Activated effector memory CD4-positive, alpha-beta T cell treated with Interleukin-2 at 50 U/mL for 16 hours (primary cell): Measurements from ENCODE around the gene RAB6B.

Source experiments
- DNase-seq: peaks from one replicate; pipeline ENCODE4 v3.0.0-alpha.2; 2020

The RAB6B gene

DNA sequence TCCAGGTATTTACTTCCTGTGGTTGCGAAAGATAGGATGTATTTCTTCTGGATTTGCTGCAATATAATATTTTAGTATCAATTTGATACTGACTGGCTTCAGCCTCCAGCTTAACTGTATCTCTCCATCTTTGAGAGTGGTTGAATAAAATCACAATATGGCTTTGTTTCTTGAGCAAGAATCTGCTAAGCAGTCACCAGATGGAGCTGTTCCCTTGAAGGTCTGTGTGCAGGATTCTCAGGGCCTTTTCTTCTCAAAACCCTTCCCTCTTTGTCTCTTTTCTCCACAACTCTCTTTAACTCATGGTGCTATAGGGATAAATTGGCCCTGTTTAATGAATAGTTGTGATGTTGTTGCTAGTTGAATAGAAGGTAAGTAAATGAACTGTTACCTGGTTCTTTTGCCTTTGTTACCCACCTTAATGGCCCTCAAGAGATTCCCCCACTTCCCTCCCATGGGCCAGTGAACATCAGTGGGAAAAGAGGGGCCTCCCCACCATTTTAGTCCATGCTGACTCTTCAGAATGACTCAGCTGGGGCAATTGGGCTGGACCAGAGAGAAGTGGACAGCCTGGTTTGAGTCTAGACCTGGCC is 34.8 kb upstream of the RAB6B start:
- DNase-seq = no peak

DNA sequence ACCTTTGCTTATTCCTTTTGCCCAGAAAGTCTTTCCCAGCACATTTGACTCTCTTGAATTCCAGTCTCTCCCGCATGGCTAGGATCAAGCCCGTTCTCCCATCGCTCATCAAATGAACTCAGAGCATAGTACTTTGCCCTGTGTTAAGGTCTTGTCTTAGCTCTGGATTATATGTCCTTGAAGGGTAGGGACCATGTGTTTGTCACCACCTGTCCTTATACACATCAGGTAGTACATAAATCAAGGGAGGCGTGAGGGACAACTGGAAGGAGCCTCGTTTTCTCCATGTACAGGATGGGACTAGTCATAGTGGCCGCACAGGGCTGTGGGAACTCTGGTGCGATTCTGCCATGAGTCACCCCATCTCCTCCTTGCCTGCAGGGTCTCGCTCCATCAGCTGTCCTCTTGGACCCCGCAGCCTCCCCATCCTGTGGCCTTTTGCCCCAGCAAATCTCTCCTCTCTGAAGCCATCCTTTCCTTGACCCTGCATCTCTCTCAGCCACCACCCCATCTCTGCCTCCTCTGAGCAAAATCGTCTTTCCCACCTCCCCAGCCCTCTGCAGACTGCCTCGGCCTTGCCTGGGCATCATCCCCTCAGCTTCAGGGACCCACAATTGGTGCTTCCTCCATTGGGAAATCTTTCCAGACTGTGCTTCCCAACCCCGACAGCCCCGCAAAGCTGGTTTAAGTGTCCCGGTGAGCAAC is 33.4 kb upstream of the RAB6B start:
- no peak for DNase-seq

DNA sequence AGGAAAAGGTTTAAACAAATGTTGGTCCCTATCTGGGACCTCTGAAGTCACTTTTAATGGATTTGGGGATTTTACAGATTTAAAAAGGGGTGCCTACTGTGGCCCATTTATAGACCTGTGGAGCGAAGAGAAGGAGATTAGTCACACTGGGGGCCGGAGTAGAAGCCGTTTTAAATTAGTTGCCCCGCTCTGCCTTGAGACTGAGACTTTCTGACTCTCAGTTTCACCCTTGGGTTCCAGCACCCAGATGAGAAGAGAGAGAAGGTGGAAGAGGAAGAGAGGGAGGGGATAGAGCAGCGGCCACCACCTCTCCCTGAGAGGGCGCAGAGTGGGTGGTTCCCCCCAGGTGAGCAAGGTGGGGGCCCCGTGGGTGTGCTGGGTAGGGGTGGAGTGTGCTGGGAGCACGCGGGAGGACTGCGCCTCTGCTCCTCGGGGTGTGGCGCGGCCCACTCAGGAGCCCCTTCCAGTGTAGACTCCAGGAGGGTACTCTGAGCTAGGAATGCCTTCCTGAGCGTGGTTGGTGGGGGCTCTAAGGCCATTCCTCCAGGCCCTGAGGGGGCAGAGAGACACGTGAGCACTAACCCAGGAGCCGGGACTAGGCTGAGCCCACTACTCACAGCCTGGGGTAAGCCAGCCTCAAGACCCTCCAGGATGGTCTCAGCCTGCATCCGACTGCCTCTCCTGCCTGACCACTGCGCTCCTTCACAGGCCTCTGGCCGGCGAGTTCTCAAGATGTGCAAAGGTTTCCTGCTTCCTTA is 32.6 kb upstream of the RAB6B start:
- no peak for DNase-seq

DNA sequence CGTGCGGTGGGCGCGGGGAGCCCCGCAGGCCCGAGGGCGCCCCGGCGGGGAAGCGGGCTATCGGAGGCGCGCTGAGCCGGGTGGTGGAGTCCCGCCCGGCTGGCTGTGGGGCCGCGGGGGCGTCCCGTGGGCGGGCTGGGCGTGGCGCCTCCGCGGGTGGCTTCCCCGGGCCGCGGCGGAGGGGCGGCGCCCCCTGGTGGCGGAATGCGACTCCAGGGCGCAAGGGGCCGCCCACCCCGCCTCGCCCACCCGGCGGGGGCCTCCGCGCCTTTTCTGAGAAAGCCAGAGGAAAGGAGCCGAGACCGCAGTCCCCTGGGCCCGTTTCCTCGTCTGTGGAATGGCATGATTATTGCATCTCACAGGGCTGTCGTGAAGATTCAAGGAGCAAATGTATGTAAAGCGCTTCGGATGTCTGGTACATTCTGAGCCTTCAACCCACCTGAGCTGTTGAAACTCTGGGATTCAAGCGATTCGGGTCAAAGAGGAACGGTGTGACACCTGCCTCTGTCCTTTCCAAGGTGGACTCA is 31.9 kb upstream of the RAB6B start:
- peak; percentile 55 for DNase-seq

- no peak for DNase-seq
Observed at GRCh38 chr3:133926736-133927539, 31.3 kb upstream of the RAB6B start.

DNA sequence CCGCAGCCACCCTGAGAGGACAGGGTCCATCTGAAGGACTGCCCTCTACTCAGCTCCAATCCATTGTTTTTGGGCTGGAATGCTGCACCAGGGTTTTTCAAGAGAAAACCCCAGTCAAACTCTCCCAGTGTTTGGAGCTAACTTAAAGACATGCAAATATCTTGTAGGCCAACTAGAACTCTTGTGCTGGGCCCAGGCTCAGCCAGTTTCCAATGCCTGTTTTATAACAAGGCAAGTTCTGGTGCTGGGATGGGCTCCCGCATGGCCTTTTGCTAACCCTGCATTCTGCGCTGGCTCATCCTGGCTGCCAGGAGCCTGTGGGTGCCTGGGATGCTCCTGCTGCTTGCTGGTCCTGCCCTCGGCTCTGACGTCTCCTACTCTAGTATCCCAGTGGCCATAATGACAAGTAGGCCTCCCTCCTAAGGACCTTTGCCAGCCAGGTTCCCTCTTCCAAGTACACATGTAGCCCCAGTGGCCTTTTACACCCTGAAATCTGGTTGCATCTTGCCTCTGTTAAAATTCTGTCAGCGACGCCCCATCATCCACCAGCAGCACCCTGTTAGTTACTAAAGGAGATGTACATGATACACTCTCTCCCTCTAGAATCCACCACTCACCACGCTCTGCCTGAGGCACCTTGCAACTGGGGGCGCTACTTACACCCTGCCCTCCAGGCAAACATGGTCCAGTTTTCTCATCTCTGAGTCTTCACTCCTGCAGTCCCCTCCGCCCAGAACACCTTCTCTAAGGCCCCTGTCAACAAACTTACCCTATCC is 30.5 kb upstream of the RAB6B start:
- DNase-seq = no peak

DNA sequence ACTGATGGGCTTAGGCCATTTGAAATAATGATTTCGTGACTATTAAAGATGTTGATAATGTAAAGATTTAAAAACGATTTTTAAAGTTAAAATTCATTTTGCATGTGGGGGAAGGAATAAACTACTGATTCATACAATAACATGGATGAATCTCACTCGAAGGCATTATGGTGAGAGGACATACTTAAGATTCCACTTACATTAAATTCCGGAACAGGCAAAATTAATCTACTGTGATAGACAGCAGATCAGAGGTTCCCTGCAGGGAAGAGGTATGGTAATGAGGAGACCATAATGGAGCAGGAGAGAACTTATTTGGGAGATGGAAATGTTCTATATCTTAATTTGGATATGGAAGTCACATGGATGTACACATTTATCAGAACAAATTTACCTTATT is 28.4 kb upstream of the RAB6B start:
- DNase-seq = no peak

DNA sequence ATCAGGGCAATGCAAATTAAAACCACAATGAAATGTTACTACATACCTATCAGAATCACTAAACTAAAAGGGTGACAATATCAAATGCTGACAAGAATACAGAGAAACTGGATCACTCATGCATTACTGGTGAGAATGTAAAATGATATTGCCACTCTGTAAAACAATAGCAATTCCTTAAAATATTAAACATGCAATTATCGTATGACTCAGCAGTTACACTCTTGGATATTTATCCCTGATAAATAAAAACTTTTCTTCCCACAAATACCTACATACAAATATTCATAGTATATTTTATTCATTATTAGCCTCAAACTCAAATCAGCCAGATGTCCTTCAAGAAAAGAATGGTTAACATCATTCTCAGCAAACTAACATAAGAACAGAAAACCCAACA is 25.9 kb upstream of the RAB6B start:
- DNase-seq = no peak

- no peak for DNase-seq
Observed at GRCh38 chr3:133917144-133917543, 21.5 kb upstream of the RAB6B start.

DNA sequence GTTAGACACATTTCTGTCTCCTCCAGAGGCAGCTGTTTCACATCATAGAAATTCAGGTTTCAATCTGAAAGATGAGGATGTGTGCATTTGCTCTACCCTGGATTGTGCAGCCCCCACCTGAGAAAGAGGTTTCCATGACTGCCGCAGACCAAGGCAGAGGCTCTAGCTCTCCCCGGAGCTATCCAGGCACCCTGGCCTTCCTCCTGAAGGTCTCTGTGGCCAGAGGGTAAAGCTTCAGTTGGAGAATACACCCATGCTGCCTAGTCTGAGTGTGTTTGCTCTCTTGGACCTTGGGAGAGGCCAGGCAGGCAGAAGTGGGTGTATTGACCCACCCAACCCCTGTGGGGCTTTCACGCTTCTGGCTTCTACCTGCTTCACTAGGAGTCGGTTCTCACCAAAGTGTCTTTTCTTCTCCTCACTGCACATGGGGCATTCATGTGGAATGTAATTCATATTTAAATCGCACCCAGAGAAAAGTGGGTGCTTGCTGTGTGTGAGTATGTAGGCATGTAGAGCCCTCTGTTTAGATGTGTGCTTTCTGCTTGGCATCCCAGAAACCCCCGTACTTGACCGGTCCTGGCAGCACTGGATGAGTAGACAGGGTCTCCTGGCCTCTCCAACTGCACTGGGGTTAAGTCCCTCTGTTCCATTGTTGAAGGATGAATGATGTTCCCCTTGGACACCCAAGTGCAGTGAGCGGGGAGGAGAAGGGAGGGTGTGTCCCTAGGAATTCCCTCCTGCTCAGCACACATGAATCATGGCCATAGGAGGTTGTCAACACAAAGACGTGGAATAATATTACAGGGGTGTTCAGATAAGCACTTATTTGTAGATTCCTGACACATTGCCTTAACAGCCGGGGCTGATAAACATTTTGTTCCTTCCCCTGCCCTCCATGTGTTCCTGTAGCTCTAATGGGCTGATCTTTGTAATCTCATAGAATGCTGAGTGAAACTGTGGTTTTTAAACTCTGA is 20.3 kb upstream of the RAB6B start:
- no peak for DNase-seq

DNA sequence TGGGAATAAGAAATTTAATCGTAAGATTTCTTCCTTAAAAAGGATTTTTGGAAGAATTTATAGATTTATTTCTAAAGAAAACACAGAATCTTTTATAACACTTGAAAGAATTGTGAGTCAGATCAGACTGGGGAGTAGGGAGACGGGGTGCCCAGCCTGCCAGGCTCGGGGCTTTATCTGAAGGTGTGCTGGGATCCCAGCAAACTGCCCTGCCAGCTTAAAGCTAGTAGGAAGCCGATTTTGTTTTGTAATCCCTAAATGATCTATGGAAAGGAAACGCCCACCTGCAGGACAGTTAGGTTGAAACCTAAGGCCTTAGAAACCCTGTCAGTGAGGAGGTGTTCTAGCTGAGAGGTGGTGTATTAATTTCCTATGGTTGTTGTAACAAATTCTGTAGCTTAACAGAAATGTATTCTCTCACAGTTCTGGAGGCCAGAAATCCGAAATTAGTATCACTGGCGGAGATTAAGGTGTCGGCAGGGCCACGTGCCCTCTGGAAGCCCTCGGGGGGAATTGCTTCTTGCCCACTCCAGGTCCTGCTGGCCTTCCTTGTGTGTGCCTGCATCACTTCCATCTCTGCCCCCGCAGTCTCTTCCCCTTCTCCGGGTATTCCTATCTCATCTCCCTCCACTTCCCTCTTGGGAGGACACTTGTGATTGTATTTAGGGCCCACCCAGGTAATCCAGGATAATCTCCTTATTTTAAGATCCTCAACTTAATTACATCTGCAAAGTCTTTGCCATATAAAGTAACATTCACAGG is 19.3 kb upstream of the RAB6B start:
- no peak for DNase-seq

DNA sequence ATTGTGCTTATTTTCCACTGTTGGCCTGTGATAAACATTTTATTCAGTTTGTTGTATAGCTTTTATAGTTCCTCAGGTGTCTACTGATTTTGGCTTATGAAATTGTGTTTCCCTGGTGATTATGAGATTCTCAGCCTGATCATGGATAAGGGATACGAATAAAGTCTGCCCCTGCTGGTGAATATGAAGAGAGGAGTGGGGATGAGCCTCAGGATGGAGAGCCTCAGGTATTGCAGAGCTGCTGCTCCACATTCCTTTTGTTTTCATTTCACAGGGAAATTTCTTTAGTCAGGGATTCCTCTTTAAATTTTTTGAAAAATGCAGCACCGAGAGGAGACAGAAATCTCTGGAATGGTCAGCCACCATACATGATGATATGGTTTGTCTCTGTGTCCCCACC is 14.7 kb upstream of the RAB6B start:
- no peak for DNase-seq

DNA sequence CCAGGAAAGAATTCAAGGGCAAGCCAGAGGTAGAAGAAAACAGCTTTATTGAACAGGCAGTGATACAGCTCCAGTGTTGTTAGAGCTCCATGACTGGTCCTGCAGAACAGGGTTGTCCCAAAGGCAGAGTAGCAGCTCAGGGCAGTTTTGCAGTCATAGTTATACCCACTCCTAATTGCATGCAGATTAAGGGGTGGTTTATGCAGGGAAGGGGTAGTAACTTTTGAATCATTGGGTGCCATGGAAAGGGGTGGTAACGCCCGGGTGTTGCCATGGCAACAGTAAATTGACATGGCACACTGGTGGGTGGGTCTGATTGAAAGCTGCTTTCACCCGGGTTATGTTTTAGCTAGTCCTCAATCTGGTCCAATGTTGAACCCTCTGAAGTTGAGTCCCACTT is 9.7 kb upstream of the RAB6B start:
- DNase-seq = no peak

DNA sequence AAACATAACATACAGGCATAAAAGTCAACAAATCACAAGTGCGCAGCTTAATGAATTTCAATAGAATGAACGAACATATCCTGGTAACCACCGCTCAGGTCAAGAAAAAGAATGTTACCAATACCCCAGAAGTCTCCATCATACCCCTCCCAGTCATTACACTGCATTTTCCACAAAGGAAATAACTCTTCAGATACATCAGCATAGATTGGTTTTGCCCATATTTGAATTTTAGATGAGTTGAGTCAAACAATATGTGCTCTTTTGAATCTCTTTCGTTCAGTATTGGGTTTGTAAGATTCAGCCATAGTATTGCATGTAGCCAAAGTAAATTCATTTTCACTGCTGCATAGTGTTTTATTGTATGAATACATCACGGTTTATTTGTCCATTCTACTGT is 6.2 kb upstream of the RAB6B start:
- DNase-seq = no peak

DNA sequence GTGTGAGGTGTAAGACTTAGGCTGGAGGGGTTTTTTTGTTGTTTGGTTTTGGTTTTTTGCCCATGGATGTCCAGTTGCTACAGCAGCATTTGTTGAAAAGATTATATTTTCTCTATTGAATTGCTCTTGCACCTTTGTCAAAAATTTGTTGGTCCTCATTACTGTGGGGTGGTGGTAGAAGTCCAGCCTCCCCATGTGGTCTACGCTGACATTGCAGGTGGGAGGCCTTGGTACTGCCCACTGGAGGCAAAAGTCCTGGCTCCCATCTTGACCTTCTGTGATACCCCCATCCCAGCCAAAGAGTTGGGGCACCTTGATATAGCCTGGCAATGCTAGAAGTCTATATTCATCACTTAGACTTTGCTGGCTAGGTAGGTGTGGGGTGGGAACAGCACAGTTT is 5.4 kb upstream of the RAB6B start:
- no peak for DNase-seq

- DNase-seq = no peak
Observed at GRCh38 chr3:133899311-133899710, 3.6 kb upstream of the RAB6B start.

DNA sequence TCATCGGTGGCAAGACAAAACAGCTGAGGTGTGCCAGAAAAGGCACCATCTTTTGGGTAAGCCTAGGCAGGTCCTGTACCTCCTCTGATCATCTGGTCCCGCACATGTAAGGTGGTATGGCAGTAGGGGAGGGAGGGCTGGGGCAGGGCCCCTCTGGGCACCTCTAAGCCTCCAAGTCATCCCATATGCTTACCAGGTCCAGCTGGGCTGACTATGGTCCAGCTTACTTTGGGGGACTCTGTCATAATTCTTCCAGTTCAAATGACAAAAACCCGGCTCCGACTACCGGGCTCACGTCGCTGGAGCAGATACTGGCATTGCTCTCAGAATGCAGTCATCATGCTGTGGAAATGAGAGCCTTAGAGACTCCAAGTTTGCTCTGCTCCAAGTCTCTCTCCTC is 1.9 kb upstream of the RAB6B start:
- DNase-seq = no peak

DNA sequence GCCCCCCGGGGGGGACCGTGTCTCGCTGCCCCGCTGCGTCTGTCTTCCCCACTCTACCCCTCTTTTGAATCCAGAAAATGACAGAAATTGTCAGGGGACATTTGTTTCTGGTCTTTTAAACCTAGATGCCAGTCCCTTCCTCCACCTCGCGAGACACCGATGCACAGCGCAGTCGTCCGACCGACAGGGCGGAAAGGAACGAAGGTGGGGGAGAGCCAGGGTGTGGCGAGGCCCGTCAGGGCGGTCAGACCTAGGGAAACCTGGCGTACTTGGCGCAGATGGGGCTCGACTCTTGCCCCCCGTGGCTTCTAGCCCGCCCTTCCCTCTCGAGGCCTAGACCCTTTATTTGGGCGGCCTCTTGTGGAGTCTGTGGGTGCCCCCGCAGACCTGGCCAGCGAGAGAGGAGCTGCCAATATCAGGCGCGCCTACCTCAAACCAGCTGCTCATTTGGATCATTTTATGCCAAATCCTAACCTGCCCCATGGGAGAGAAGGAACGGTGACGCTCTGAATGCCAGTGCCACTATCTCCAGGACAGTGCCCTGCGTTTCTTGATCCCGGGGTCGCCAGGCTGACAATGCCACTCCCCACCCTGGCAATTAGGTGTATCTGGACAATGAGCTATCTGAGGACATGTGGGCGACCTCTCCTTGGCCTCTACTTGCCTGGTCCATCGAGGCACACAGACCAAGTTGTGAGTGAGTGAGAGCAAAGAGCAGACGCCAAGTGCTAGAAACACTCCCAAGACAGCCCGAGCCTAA is 500 bp upstream of the RAB6B start:
- no peak for DNase-seq

- no peak for DNase-seq
Observed at GRCh38 chr3:133894353-133895207, 1.1 kb downstream of the RAB6B start.
